GM21447 (cell line): ENCODE results near the gene TARS3.
A peak's percentile ranks its signal among the peaks of the same experiment; 100 is the strongest.

Experiments
- ATAC-seq: cut with Tn5 transposase; IDR thresholded peaks from one replicate; pipeline ENCODE4 v1.9.1; 2021; ENCODE audit not compliant: unreplicated experiment

TARS3 gene

DNA sequence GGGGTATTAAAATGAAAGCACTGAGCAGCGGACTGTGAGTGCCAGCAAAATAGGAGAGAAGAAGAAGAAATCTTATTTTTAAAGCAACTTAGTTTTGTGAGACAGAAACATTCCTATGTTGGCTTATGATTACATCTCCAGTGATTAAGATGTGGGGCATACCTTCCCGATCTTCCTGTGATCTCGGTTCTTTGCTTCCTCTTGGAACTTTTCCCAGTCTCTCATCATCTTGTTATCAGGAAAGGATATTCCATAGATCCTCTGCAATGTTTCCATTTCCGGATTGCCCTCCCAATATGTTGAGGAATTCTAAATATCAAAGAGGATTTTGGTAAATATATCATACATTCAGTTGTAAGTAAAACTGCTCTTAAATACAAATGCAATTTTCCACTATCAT is 22.2 kb downstream of the TARS3 start:
- ATAC-seq, result no peak

- no peak for ATAC-seq
These were observed 26.0 kb downstream of the TARS3 start for GRCh38 chr15:101698314-101698713.

DNA sequence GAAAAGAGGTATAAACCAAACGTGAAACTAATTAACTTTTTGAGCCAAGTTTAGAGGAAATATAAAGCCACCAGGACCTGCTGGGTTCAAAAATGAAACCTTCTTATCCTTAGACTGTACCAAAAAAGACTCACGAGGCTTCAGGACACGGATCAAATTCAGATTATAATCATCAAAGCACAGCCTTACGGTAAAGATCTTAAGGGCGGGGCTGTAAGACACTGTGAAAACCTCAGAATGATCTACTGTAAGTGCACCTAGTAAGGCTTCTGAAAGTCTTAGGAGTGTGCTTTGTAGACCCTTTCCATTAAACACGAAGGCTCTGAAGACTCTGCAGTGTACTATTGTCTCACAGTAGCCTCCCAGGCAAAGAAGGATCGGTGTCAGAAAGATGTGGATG is 26.8 kb downstream of the TARS3 start:
- ATAC-seq, result no peak

DNA sequence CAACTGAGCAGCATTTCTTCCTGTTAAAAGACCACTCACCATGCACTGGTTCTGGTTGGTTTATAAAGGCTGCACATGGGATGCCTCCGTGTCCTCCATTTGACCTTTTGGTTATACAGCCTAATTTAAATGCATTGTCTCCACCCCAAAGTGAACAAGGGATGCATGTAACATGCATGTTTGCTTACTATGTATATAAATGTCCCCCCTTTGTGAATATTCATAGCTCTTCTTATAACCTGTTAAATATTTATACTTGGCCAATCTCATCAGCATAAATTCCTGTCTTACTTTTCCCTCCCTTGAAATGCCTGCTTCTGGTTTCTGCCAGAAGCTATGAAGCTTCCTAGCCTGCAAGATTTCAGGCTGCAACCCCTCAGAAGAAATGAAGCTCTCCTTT is 27.4 kb downstream of the TARS3 start:
- no peak for ATAC-seq

DNA sequence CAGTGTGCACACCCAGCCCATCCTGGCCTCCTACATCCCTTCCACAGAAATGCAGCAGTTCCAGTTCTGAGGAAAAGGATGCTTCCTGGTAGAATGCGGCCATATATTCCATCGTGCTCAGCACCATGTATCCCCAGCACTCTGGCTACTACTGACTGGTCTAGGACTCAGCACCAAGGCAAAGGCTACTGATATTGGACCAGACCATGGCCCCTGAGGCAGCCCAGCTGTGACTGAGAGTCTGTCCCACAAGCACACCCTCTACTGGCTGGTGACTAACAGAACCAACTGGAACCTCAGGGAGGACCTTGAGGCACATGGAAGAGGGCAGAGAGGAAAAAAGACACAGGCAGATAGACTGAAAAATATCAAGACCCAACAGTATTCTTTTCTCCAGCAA is 30.0 kb downstream of the TARS3 start:
- ATAC-seq, result no peak

- no peak for ATAC-seq
These were observed 31.3 kb downstream of the TARS3 start for GRCh38 chr15:101692801-101693598.

DNA sequence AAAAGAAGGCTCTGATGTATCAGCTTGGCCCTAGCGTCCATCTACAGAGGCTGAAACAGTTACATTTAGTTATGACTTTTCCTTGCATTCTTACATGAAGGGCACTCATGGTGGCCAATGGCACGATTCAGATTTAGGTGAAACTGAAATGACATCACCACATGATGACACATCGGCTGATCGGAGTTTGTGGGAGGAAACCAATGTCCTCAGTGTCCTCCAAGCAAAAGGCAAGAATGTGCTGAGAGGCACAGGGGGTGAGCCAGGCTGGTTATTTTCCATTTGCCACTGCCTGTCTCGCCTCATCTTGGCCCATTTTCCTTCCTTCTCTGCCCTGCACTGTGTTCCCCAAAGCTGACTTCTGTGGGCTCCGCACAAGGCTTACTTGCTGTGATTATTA is 34.4 kb downstream of the TARS3 start:
- ATAC-seq, result no peak

DNA sequence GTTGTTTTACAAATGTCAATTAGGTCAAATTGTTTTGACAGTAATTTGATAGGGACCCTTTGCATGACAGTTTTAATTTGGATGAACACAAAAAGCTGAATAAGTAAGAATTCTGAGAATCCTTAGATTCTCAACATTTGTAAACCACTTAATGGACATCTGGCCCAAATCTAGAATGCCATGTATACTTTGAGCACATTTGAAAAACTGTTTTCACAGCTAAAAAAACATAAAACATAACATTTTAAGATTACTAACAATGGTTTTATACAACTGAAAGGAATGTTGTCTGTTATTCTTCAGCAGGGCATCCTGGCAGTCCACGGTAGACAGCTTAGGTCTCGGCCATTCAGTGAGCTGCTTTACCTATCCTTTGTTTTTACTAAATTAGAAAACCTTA is 37.6 kb downstream of the TARS3 start:
- ATAC-seq, result no peak

- no peak for ATAC-seq
These were observed 39.4 kb downstream of the TARS3 start for GRCh38 chr15:101684877-101685276.

GRCh38 chr15:101684384-101684783 is 39.9 kb downstream of the TARS3 start:
- no peak for ATAC-seq

DNA sequence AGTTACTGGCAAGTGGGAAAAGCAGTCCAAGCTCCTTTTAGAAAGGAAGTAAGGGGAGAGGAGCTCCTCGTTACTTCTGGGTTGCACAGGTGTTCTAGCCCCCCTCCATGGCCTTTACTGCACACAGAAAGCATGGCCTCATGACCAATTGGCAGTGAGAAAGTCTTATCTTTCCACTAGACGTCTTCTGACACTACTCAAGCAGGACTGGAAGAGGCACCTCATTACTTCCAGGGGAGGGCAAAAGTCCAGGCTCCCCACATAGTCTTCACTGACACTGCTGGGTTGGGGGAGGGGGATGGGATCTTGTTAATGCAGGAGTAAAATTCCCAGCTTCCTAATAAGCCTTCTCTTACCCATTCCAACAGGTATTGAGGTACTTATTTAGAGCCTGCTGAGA is 44.5 kb downstream of the TARS3 start:
- ATAC-seq, result no peak

DNA sequence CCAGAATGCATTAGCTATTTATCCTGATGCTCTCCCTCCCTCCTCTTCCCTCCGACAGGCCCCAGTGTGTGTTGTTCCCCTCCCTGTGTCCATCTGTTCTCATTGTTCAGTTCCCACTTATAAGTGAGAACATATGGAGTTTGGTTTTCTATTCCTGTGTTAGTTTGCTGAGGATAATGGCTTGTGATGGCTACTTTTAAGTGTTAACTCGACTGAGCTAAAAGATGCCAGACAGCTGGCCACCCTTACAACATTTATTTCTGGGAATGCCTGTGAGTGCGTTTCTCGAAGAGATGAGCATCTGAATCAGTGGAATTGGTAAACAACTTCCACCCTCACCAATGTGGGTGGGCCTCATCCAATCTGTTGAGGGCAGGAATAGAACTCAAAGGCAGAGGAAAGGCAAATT is 47.3 kb downstream of the TARS3 start:
- ATAC-seq, result no peak

DNA sequence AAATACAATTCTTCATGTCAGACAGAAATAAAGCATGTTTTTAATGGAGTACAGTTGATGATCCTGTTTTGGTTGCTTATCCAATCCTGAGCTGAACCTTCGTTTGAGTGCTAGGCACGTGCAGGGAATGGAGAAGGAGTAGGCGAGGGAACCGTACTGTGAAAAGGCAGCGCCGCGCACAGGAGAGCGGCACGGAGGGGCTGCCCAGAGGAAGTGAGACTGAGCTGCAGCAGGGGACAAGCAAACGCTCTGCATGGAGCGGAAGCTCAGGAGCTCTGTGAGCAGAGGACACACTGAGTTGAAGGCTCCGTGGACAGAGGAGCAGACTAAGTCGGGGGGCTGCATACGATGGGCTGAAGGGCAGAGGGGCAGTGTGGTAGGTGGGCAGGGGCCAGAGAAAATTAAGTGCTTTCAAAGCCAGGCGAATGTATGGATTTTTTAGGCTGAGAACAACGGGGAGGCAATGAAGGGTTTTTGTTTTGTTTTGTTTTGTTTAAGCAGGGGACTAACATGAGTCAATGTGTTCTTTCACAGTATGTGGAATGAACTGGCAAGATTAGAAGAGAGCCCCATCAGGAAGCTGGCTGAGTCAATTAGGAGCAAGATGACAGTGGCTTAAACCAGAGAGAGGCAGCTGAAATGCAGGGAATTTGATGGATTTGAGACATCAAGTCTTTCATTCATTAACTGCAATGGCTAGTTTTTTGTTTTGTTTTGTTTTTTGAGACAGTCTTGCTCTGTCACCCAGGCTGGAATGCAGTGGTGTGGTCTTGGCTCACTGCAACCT is 48.3 kb downstream of the TARS3 start:
- peak; percentile 91 for ATAC-seq

GRCh38 chr15:101675015-101675414 is 49.3 kb downstream of the TARS3 start:
- ATAC-seq, result no peak

DNA sequence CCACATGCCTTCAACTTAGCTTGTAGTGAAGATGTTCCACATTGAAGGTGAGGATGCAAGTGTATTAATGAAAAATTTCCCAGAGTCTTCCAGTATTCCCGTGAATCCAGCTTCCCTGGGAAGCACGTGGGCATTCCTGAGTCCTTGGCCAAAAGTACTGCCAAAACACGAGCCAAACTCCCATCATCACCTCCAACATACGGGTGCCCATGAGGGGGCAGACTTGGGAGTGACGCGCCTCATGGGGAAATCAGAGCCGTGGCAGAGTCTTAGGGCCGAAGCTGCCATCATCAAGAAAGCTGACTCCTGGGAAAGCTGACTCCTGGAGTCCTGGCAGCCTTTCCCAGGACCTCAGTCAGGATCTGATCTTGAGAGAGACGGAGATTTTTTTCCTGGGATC is 52.0 kb downstream of the TARS3 start:
- ATAC-seq, result no peak

DNA sequence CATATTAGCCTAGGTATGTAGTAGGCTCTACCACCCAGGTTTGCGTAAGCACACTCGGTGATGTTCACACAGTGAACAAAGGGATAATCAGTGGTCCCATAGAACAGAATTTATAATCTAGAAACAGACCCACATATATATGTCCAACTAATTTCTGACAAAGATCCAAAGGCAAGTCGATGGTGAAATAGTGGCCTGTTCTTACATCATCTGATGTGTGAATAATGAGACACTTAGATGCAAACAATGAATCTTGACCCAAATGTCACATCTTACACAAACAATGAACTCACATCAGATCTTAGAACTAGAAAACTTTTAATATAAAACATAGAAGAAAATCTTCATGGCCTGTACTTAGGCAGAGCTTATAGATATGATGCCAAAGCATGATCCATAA is 54.5 kb downstream of the TARS3 start:
- ATAC-seq, result no peak

- ATAC-seq, result no peak
These were observed 56.4 kb downstream of the TARS3 start for GRCh38 chr15:101667881-101668280.

DNA sequence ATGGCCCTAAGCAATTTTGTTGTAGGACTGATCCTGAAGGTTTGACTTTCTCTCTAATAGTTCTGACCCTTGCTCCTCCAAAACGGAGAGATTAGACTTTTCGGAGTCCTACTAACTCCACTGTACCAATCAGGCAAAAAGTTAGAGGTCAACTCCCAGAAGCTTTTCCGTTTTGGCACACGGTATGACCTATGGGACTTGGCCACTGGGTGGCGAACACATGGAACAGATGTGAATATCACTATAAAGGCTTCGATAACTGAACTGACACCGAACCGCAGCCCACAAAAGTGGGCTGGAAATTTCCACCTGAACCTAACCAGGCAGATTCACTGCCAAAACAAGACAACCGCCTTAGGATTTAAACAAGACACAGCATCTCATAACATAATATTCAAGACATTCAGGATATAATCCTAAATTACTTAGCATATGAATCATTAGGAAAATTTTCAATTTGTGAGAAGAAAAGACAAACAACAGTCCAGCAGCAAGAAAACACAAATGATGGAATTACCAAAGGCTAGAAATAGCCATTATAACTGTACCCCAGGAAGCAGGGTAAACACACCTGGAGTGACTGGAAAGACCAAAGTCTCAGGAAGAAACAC is 59.9 kb downstream of the TARS3 start:
- ATAC-seq, result no peak

DNA sequence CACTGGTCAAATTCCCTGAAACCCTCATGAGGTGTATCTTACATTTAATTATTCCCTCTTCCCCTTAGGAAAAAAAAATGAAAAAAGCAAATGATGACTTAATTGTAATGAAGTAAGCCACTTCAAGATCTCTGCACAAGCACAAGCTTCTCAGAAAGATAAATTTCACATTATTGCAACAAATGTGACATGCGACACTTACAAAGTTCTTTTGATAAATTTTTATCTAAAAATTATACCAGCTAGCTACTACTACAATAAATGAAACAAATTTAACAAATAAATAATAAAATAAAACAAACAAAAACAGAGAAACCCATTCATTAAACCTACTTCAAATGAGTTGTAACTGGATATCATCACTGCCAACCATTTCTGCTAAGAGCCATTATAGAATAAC is 62.1 kb downstream of the TARS3 start:
- ATAC-seq, result no peak

DNA sequence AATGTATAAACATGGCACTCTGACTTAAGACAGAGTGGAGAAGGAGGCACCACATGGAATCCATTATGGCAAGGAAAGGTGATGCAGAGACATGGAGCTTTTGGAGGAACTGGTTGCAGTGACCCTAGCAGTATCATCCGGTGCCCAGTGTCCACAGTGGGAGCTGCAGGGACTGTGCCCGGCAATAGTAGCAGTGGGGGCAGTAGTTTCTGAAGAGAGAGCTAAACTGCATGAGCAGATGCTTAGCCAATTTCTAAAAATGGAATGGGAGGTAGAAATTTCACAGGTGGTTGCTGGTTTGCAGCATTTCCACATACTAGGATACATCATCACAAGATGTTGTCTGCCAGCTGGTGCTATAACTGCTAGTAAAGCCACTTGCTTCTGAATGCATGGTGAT is 64.3 kb downstream of the TARS3 start:
- ATAC-seq, result no peak

GRCh38 chr15:101657968-101658784 is 66.1 kb downstream of the TARS3 start:
- ATAC-seq, result no peak
